HG03108 (cell line): ENCODE measurements around the gene IFI6.
"Not testable (repeated sequence)": the region's sequence is repeated elsewhere in the genome, so short reads cannot be mapped to it uniquely, and the experiment has no call there.

Experiments used
- ATAC-seq: cut with Tn5 transposase; IDR thresholded peaks from one replicate; pipeline ENCODE4 v1.9.1; 2021; ENCODE audit warnings: moderate library complexity; ENCODE audit not compliant: unreplicated experiment

IFI6 gene

GRCh38 chr1:27652111-27652864 is 19.7 kb downstream of the IFI6 start:
- ATAC-seq: no peak

GRCh38 chr1:27650539-27651175 is 21.3 kb downstream of the IFI6 start:
- ATAC-seq: no peak

GRCh38 chr1:27650171-27650538 is 21.8 kb downstream of the IFI6 start:
- no peak for ATAC-seq

- no peak for ATAC-seq
These were observed 22.7 kb downstream of the IFI6 start for GRCh38 chr1:27649306-27649635.

GRCh38 chr1:27648602-27649305 is 23.2 kb downstream of the IFI6 start:
- ATAC-seq: no peak

- ATAC-seq: no peak
These were observed 24.7 kb downstream of the IFI6 start for GRCh38 chr1:27647328-27647727.

GRCh38 chr1:27646676-27647075 is 25.3 kb downstream of the IFI6 start:
- no peak for ATAC-seq

GRCh38 chr1:27645071-27645415 is 26.9 kb downstream of the IFI6 start:
- no peak for ATAC-seq

GRCh38 chr1:27644369-27645070 is 27.5 kb downstream of the IFI6 start:
- ATAC-seq: no peak

- ATAC-seq: no peak
These were observed 28.2 kb downstream of the IFI6 start for GRCh38 chr1:27643600-27644368.

GRCh38 chr1:27640514-27640913 is 31.5 kb downstream of the IFI6 start:
- not testable (repeated sequence) for ATAC-seq

- ATAC-seq: no peak
These were observed 33.2 kb downstream of the IFI6 start for GRCh38 chr1:27638805-27639204.

GRCh38 chr1:27638047-27638734 is 33.8 kb downstream of the IFI6 start:
- ATAC-seq: no peak

- ATAC-seq: no peak
These were observed 36.4 kb downstream of the IFI6 start for GRCh38 chr1:27635396-27636142.

- no peak for ATAC-seq
These were observed 37.0 kb downstream of the IFI6 start, which contains the start of gene FGR for GRCh38 chr1:27634985-27635367. FGR (minus strand) TSS chr1:27635185; CDS start chr1:27623916, 11,269 bp downstream.

- no peak for ATAC-seq
These were observed 37.6 kb downstream of the IFI6 start for GRCh38 chr1:27634177-27634984.

GRCh38 chr1:27633640-27634176 is 38.3 kb downstream of the IFI6 start:
- no peak for ATAC-seq

GRCh38 chr1:27633298-27633610 is 38.7 kb downstream of the IFI6 start:
- no peak for ATAC-seq
